GM12878 (cell line): ENCODE measurements around the gene AFG1L. TPM values are rescaled to one million over a fixed set of nuclear protein-coding genes. Genes with fewer than 3 reads are reported as not detected.
A peak's percentile ranks its signal among the peaks of the same experiment; 100 is the strongest.

ENCODE experiments used
- ATAC-seq: fragments of 200-7000 bp; cut with Tn5 transposase; 3 replicates; pipeline ENCODE4 v1.9.1; 2020; ENCODE audit warnings: mild to moderate bottlenecking, moderate library complexity
- BruUV-seq: library from RNA; stranded (reverse); fragments of 400-500 nt; replicated peaks from 2 replicates; lab custom pipeline; 2021; lab: Mats Ljungman, UMichigan
- CTCF ChIA-PET: fragments of 300-600 bp; sonication (Branson Sonifier 250); formaldehyde crosslinking; extraction: SDS; loops from one replicate; lab custom pipeline; 2021; ENCODE audit warnings: inconsistent platforms; lab: Yijun Ruan, JAX
- POLR2A ChIA-PET: fragments of 350-600 bp; formaldehyde crosslinking; extraction: SDS; loops from one replicate; lab custom pipeline; 2021; ENCODE audit warnings: inconsistent platforms; lab: Charles Lee
- RAD21 ChIA-PET: fragments of 300-600 bp; sonication (Branson Sonifier 250); formaldehyde crosslinking; loops from one replicate; lab custom pipeline; 2023; ENCODE audit warnings: antibody characterized with exemption; ENCODE audit not compliant: unreplicated experiment; lab: Charles Lee
- SMC1A ChIA-PET: fragments of 300-600 bp; sonication (Branson Sonifier 250); formaldehyde crosslinking; loops from one replicate; lab custom pipeline; 2023; ENCODE audit not compliant: unreplicated experiment, uncharacterized antibody; lab: Charles Lee
- DNase-seq: peaks from one replicate; pipeline ENCODE4 v3.0.0-alpha.2; 2011; ENCODE audit warnings: low read depth, low spot score
- FAIRE-seq: peaks from 3 replicates; lab custom pipeline; 2011; peaks lifted over from hg19 to GRCh38; lab: Jason Lieb, UNC
- H2AFZ ChIP-seq: 2 replicates; pipeline ENCODE4 v1.6.0; 2011; ENCODE audit warnings: low read depth, low read length, control low read depth; ENCODE audit not compliant: control insufficient read depth
- H3K27ac ChIP-seq: 2 replicates; pipeline ENCODE4 v1.5.1; 2011; ENCODE audit warnings: control low read depth; ENCODE audit not compliant: control insufficient read depth, insufficient read depth
- H3K27me3 ChIP-seq, 2 experiments: replicated peaks in 1 of 2; 2 replicates each; pipeline versions ENCODE4 v1.6.0 to v1.6.1; 2011; ENCODE audit warnings: low read length in 1 of 2; ENCODE audit not compliant: control insufficient read depth in 2 of 2, insufficient read depth in 2 of 2
- H3K36me3 ChIP-seq, 2 experiments: 2 replicates each; pipeline ENCODE4 v1.5.1; 2011; ENCODE audit warnings: low read length in 1 of 2; ENCODE audit not compliant: control insufficient read depth in 2 of 2, insufficient read depth in 2 of 2
- H3K4me1 ChIP-seq: 2 replicates; pipeline ENCODE4 v1.6.1; 2011; ENCODE audit warnings: mild to moderate bottlenecking, low read length, moderate library complexity, mixed read lengths; ENCODE audit not compliant: control insufficient read depth, insufficient read depth
- H3K4me2 ChIP-seq: 2 replicates; pipeline ENCODE4 v1.6.0; 2011; ENCODE audit warnings: control low read depth; ENCODE audit not compliant: control insufficient read depth, insufficient read depth
- H3K4me3 ChIP-seq: fragments of 200-600 bp; sonication (generic); 2 replicates; pipeline ENCODE4 v1.5.1; 2016
- H3K79me2 ChIP-seq: 2 replicates; pipeline ENCODE4 v1.6.0; 2011; ENCODE audit warnings: low read length; ENCODE audit not compliant: control insufficient read depth, insufficient read depth
- H3K9ac ChIP-seq: 2 replicates; pipeline ENCODE4 v1.8.0; 2011; ENCODE audit warnings: low read length, control low read depth, mixed read lengths; ENCODE audit not compliant: control insufficient read depth, insufficient read depth
- H3K9me3 ChIP-seq: replicated peaks from 3 replicates; pipeline ENCODE4 v1.5.1; 2011; ENCODE audit warnings: mild to moderate bottlenecking, low read length; ENCODE audit not compliant: control insufficient read depth, insufficient read depth
- H4K20me1 ChIP-seq: 2 replicates; pipeline ENCODE4 v1.6.0; 2011; ENCODE audit not compliant: control insufficient read depth, insufficient read depth
- ATF7 ChIP-seq: fragments of 450-650 bp; IDR thresholded peaks from 2 replicates; pipeline ENCODE4 v1.6.1; 2016; ENCODE audit warnings: low read depth, mild to moderate bottlenecking
- CBFB ChIP-seq: IDR thresholded peaks from 2 replicates; pipeline ENCODE4 v1.6.1; 2016; ENCODE audit warnings: antibody characterized with exemption, low read depth
- E2F4 ChIP-seq: IDR thresholded peaks from 2 replicates; pipeline ENCODE4 v1.6.1; 2012; ENCODE audit warnings: low read depth, low read length, improper control_type of control experiment
- FOS ChIP-seq: IDR thresholded peaks from 3 replicates; pipeline ENCODE4 v1.6.1; 2011; ENCODE audit warnings: borderline replicate concordance; ENCODE audit not compliant: insufficient read length; ENCODE audit errors: extremely low read depth
- FOXM1 ChIP-seq: IDR thresholded peaks from 2 replicates; pipeline ENCODE4 v1.6.1; 2012; ENCODE audit warnings: low read depth, mild to moderate bottlenecking, inconsistent platforms, low read length, moderate library complexity
- HDAC2 ChIP-seq: fragments of 200-600 bp; sonication (generic); IDR thresholded peaks from 2 replicates; pipeline ENCODE4 v1.6.1; 2017
- IKZF2 ChIP-seq, 2 experiments: fragments of 450-650 bp; IDR thresholded peaks; 2 replicates each; pipeline ENCODE4 v1.6.1; 2017; ENCODE audit warnings: mild to moderate bottlenecking in 2 of 2, moderate library complexity in 2 of 2
- IRF4 ChIP-seq: IDR thresholded peaks from 2 replicates; pipeline ENCODE4 v1.6.1; 2011; ENCODE audit warnings: low read depth, low read length
- JUND ChIP-seq: IDR thresholded peaks from 2 replicates; pipeline ENCODE4 v1.6.1; 2012; ENCODE audit warnings: low read depth, mild to moderate bottlenecking, low read length, improper control_type of control experiment, moderate library complexity
- MEF2A ChIP-seq: IDR thresholded peaks from 2 replicates; pipeline ENCODE4 v1.6.1; 2011; ENCODE audit warnings: low read depth, mild to moderate bottlenecking, low read length, moderate library complexity; ENCODE audit not compliant: insufficient read depth
- MEF2B ChIP-seq: fragments of 450-650 bp; IDR thresholded peaks from 2 replicates; pipeline ENCODE4 v1.6.1; 2018; ENCODE audit warnings: mild to moderate bottlenecking, moderate library complexity; ENCODE audit not compliant: partially characterized antibody, poor library complexity, severe bottlenecking
- MTA2 ChIP-seq: fragments of 450-650 bp; IDR thresholded peaks from 2 replicates; pipeline ENCODE4 v1.6.1; 2016; ENCODE audit warnings: low read depth, mild to moderate bottlenecking, moderate library complexity
- NFIC ChIP-seq: IDR thresholded peaks from 2 replicates; pipeline ENCODE4 v1.6.1; 2012; ENCODE audit warnings: low read depth, mild to moderate bottlenecking, inconsistent platforms, low read length, moderate library complexity
- POU2F2 ChIP-seq: IDR thresholded peaks from 3 replicates; pipeline ENCODE4 v1.6.1; 2011; ENCODE audit warnings: low read depth, mild to moderate bottlenecking, low read length, borderline replicate concordance
- RCOR1 ChIP-seq: conservative IDR thresholded peaks from 2 replicates; pipeline ENCODE4 v1.6.1; 2012; ENCODE audit warnings: low read depth, low read length, improper control_type of control experiment
- TCF3 ChIP-seq: IDR thresholded peaks from 2 replicates; pipeline ENCODE4 v1.6.1; 2012; ENCODE audit warnings: low read depth, mild to moderate bottlenecking, low read length, borderline replicate concordance; ENCODE audit not compliant: insufficient read depth
- ZBTB33 ChIP-seq: fragments of 450-650 bp; IDR thresholded peaks from 2 replicates; pipeline ENCODE4 v1.6.1; 2017; ENCODE audit warnings: mild to moderate bottlenecking
- ZNF24 ChIP-seq: fragments of 450-650 bp; IDR thresholded peaks from 2 replicates; pipeline ENCODE4 v1.6.1; 2017; ENCODE audit warnings: antibody characterized with exemption, mild to moderate bottlenecking
- WGBS: methylation state at CpG from one replicate; pipeline ENCODE4 v1.1.6; 2016; ENCODE audit warnings: low lambda C conversion rate; ENCODE audit not compliant: insufficient replicate concordance, insufficient coverage; ENCODE audit errors: missing lambda C conversion rate; 5-methylcytosine and 5-hydroxymethylcytosine counted together
- in situ Hi-C: fragments of 300-500 bp; cut with MboI; formaldehyde crosslinking; loops from 9 replicates; pipeline ENCODE4 v1.14.3; 2018; ENCODE audit warnings: mixed read lengths
- intact Hi-C: fragments of 100-400 bp; cut with micrococcal nuclease; formaldehyde crosslinking; loops from one replicate; pipeline ENCODE4 v1.14.2; 2022; ENCODE audit not compliant: unreplicated experiment
- polyA plus RNA-seq, 11 experiments: library from polyadenylated mRNA; depleted of rRNA in 4 of 11; unstranded in 6 of 11; stranded (reverse) in 5 of 11; fragments of >200 nt; fragmentation: Nextera tagmentation in 4 of 11; fragmentation: Illumina TruSeq in 1 of 11; extraction: Ambion mirVana in 4 of 11; extraction: Trizol in 1 of 11; gene quantifications; 1 replicate in 1 of 11; 2 replicates in 10 of 11; pipeline versions ENCODE4 v1.2.1 to v1.2.3, GENCODE V29; 2011 to 2016; ENCODE audit warnings: inconsistent platforms in 2 of 11, missing spikeins in 2 of 11, low read depth in 1 of 11
- total RNA-seq, 4 experiments: library from RNA; depleted of rRNA in 3 of 4; stranded (reverse); fragments of >200 nt in 3 of 4; fragmentation: Illumina TruSeq in 1 of 4; extraction: Trizol in 1 of 4; gene quantifications; 2 replicates each; pipeline versions ENCODE4 v1.2.1 to v1.2.3, GENCODE V29; 2013 to 2021
- TF ChIP-seq, protein P1 (sequence below): fragments of 450-650 bp; IDR thresholded peaks from 2 replicates; pipeline ENCODE4 v1.6.1; 2017; ENCODE audit warnings: mild to moderate bottlenecking, low read depth, inconsistent platforms; ENCODE audit not compliant: poor library complexity, severe bottlenecking

Gene AFG1L
- total and polyA plus RNA-seq, 10 of the 15 experiments (the other 5 are each of a cell fraction or from before 2014, with no cell fraction given) = 2.3 to 9.0 (median 4.3) TPM

- ATAC-seq (peak; percentile 95), FAIRE-seq (peak; percentile 89), DNase-seq (peak; percentile 77)
- Histone ChIP-seq H2AFZ (peak overlapping the region; percentile 70), H3K9ac (peak overlapping the region; percentile 58), H3K27ac (peak overlapping the region; percentile 94), H3K9me3 (no peaks in the 10 kb centered on the region; the same call in 2 of the 3 replicates), H3K79me2 (no peaks in the 10 kb centered on the region), H3K36me3 (no peaks in the 10 kb centered on the region), H3K27me3 (no peaks in the 10 kb centered on the region), H3K4me2 (peak overlapping the region; percentile 56), H3K4me3 (peak overlapping the region; percentile 4; the same call in 1 of the 2 replicates), H4K20me1 (no peaks in the 10 kb centered on the region), H3K4me1 (peaks cover 22% of the 10 kb centered on the region)
- POLR2A ChIA-PET = no interaction called here
- in situ Hi-C loops = no loop called here
- WGBS = 50% methylated on average over 5 of the region's 5 CpGs
- intact Hi-C loops = loop anchor here (1.0 to 2.0 kb wide), 2 partner anchors 54 to 88 kb away; partner anchors contain the start of genes AFG1L and SNX3
- TSS peak; percentile 64 for BruUV-seq
- SMC1A ChIA-PET = interaction anchor here (1.0 to 1.1 kb wide), 3 partner anchors 11 to 53 kb away, joined by 3 to 5 read pairs (median 3); no protein-coding TSS in a partner anchor
- CTCF ChIA-PET = interaction anchor here (2.1 kb wide), 2 partner anchors 11 to 88 kb away, joined by 6 read pairs; partner anchors contain the start of gene SNX3
- RAD21 ChIA-PET = interaction anchor here (0.6 kb wide), 1 partner anchor 61 kb away, joined by 3 read pairs; no protein-coding TSS in a partner anchor
- TF ChIP-seq HDAC2 (no peak), IKZF2 (IDR thresholded peaks at IDR 0.05) (peak; percentile 92 to 95), FOXM1 (peak; percentile 88), CBFB (peak; percentile 47; the same call in 1 of the 2 replicates), MEF2A (0 out of 2 replicates have a peak, but pooled peaks have one; percentile 44), TCF3 (no peak), RCOR1 (0 out of 2 replicates have a peak, but pooled peaks have one; percentile 57), ZNF24 (peak; percentile 45; the same call in 1 of the 2 replicates), E2F4 (no peak), IRF4 (peak; percentile 86), ATF7 (peak; percentile 83), POU2F2 (no peak; the same call in 2 of the 3 replicates), ZBTB33 (0 out of 2 replicates have a peak, but pooled peaks have one; percentile 9), FOS (no peak), JUND (peak; percentile 87), MTA2 (peak; percentile 86), MEF2B (peak; percentile 39), NFIC (peak; percentile 83)
- TF ChIP-seq, protein P1, sequence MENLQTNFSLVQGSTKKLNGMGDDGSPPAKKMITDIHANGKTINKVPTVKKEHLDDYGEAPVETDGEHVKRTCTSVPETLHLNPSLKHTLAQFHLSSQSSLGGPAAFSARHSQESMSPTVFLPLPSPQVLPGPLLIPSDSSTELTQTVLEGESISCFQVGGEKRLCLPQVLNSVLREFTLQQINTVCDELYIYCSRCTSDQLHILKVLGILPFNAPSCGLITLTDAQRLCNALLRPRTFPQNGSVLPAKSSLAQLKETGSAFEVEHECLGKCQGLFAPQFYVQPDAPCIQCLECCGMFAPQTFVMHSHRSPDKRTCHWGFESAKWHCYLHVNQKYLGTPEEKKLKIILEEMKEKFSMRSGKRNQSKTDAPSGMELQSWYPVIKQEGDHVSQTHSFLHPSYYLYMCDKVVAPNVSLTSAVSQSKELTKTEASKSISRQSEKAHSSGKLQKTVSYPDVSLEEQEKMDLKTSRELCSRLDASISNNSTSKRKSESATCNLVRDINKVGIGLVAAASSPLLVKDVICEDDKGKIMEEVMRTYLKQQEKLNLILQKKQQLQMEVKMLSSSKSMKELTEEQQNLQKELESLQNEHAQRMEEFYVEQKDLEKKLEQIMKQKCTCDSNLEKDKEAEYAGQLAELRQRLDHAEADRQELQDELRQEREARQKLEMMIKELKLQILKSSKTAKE = peak; percentile 62
These were observed 53.9 kb downstream of the AFG1L start for GRCh38 chr6:108348655-108349349.
